Stimulated activated CD4-positive, alpha-beta T cell treated with anti-CD3 and anti-CD28 coated beads, Interleukin-1b, Interleukin-23, amount 100 ng/mL, for 48 hours (primary cell): ENCODE results near the gene SOX6.
"Not testable (repeated sequence)": the region's sequence is repeated elsewhere in the genome, so short reads cannot be mapped to it uniquely, and the experiment has no call there.

ENCODE experiments used
- DNase-seq: peaks from one replicate; pipeline ENCODE4 v3.0.0-alpha.2; 2020

Gene SOX6

GRCh38 chr11:16088774-16089173 lies 267.6 kb downstream of the SOX6 start:
- DNase-seq = no peak

- DNase-seq = no peak
Observed at GRCh38 chr11:16087886-16088285, 268.5 kb downstream of the SOX6 start.

- no peak for DNase-seq
Observed at GRCh38 chr11:16086229-16086819, 270.0 kb downstream of the SOX6 start.

GRCh38 chr11:16082095-16083055 lies 274.0 kb downstream of the SOX6 start:
- DNase-seq = no peak

GRCh38 chr11:16081382-16082094 lies 274.8 kb downstream of the SOX6 start:
- no peak for DNase-seq

- DNase-seq = no peak
Observed at GRCh38 chr11:16080688-16081381, 275.5 kb downstream of the SOX6 start.

- DNase-seq = no peak
Observed at GRCh38 chr11:16078936-16079335, 277.4 kb downstream of the SOX6 start.

GRCh38 chr11:16070573-16070972 lies 285.8 kb downstream of the SOX6 start:
- DNase-seq = no peak

- DNase-seq = not testable (repeated sequence)
Observed at GRCh38 chr11:16067268-16067667, 289.1 kb downstream of the SOX6 start.

- no peak for DNase-seq
Observed at GRCh38 chr11:16059332-16059731, 297.0 kb downstream of the SOX6 start.

- DNase-seq = no peak
Observed at GRCh38 chr11:16058671-16059070, 297.7 kb downstream of the SOX6 start.

- DNase-seq = no peak
Observed at GRCh38 chr11:16052750-16053149, 303.6 kb downstream of the SOX6 start.

- no peak for DNase-seq
Observed at GRCh38 chr11:16049611-16050010, 306.7 kb downstream of the SOX6 start.

GRCh38 chr11:16047073-16047472 lies 309.3 kb downstream of the SOX6 start:
- DNase-seq = no peak

- DNase-seq = no peak
Observed at GRCh38 chr11:16043617-16044016, 312.7 kb downstream of the SOX6 start.

GRCh38 chr11:16041207-16041606 lies 315.1 kb downstream of the SOX6 start:
- DNase-seq = no peak

GRCh38 chr11:16040151-16040550 lies 316.2 kb downstream of the SOX6 start:
- DNase-seq = no peak

- DNase-seq = no peak
Observed at GRCh38 chr11:16037179-16037578, 319.2 kb downstream of the SOX6 start.

- DNase-seq = no peak
Observed at GRCh38 chr11:16036218-16036617, 320.1 kb downstream of the SOX6 start.

- DNase-seq = no peak
Observed at GRCh38 chr11:16034074-16034473, 322.3 kb downstream of the SOX6 start.

- DNase-seq = no peak
Observed at GRCh38 chr11:16032974-16033373, 323.4 kb downstream of the SOX6 start.

- no peak for DNase-seq
Observed at GRCh38 chr11:16031210-16031609, 325.1 kb downstream of the SOX6 start.

- no peak for DNase-seq
Observed at GRCh38 chr11:16030664-16031063, 325.7 kb downstream of the SOX6 start.
